Erythroblast (primary cell): ENCODE data around the gene RPS6KA2.

Experiments
- GATA1 ChIP-seq: IDR thresholded peaks from 2 replicates; pipeline ENCODE4 v1.6.1; 2011; ENCODE audit warnings: low read depth, mild to moderate bottlenecking, control low read depth, low read length, moderate library complexity
- POLR2A ChIP-seq: IDR thresholded peaks from 2 replicates; pipeline ENCODE4 v1.6.1; 2011; ENCODE audit warnings: mild to moderate bottlenecking, low read length

GRCh38 chr6:166620478-166621113 lies 6.5 kb downstream of the RPS6KA2 start:
- TF ChIP-seq GATA1 (no peak), POLR2A (no peak)
